NCI-H146 (cell line): Measurements from ENCODE around the gene TMEM141.
A peak's percentile ranks its signal among the peaks of the same experiment; 100 is the strongest.

Experiments used
- DNase-seq: peaks from one replicate; lab custom pipeline; 2025; lab: John Stamatoyannopoulos, UW

Gene TMEM141

DNA sequence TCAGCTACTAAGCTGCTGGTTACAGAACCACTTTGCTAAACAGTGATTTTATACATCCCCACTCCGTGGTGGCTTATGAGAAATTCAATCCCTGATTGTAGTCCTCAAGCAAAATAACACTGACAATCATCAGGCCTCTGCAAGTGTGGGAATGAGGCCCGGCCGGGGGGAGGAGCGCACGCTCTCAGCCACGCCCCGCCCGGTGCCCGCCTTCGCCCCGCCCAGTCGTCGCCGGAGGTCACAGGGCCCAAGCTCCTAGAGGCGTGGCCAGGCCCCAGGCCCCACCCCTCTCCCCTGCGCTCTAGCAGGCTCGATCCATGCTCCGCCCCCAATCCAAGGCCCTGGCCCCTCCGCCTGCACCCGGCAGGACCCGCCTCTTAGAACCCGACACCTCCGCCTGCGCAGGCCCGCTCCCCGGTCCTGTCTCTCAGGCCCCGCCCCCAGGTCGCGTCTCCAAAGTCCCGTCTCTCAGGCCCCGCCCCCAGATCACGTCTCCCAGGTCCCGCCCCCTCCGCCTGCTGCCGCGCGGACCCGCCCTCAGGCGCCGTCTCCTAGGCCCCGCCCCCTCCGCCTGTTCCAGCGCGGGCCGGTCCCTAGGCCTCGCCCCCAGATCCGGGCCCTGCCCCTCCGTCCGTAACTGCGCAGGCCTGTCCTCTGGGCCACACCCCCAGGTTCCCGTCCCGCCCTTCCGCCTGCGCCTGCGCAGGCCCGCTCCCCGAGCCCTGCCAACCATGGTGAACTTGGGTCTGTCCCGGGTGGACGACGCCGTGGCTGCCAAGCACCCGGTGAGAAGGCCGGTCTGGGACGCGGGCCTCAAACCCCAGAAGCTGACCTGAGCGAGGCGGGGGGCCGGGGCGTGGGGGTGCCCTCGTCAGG, at the start of gene TMEM141:
TMEM141 (plus strand) TSS at position 705 of the 876 bp plus-strand sequence; CDS start at position 732, 27 bp downstream.
- DNase-seq, result peak; percentile 99

- DNase-seq, result peak; percentile 15
These were observed 49.1 kb upstream of the TMEM141 start for GRCh38 chr9:136741883-136742571.

- DNase-seq, result peak; percentile 77
These were observed 48.4 kb upstream of the TMEM141 start, which contains the start of gene LCN10 for GRCh38 chr9:136742591-136743391. TSS of gene LCN10 (minus strand) at chr9:136742940. CDS start at chr9:136742903, 37 bp downstream.

GRCh38 chr9:136743639-136744211, 47.4 kb upstream of the TMEM141 start:
- DNase-seq, result no peak

GRCh38 chr9:136744773-136745172, 46.4 kb upstream of the TMEM141 start:
- no peak for DNase-seq

- no peak for DNase-seq
These were observed 45.6 kb upstream of the TMEM141 start for GRCh38 chr9:136745389-136746154.

DNA sequence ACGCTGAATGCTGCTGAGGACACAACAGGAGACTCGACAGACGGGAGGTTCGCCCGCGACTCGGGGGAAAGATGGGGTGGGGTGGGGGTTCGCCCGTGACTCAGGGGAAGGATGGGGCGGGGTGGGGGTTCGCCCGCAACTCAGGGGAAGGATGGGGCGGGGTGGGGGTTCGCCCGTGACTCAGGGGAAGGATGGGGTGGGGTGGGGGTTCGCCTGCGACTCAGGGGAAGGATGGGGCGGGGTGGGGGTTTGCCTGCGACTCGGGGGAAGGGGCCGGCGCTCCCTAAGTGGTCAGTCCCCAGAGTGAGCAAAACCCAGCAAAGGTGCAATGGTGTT, 45.0 kb upstream of the TMEM141 start:
- DNase-seq, result no peak

- no peak for DNase-seq
These were observed 44.5 kb upstream of the TMEM141 start for GRCh38 chr9:136746621-136747020.

DNA sequence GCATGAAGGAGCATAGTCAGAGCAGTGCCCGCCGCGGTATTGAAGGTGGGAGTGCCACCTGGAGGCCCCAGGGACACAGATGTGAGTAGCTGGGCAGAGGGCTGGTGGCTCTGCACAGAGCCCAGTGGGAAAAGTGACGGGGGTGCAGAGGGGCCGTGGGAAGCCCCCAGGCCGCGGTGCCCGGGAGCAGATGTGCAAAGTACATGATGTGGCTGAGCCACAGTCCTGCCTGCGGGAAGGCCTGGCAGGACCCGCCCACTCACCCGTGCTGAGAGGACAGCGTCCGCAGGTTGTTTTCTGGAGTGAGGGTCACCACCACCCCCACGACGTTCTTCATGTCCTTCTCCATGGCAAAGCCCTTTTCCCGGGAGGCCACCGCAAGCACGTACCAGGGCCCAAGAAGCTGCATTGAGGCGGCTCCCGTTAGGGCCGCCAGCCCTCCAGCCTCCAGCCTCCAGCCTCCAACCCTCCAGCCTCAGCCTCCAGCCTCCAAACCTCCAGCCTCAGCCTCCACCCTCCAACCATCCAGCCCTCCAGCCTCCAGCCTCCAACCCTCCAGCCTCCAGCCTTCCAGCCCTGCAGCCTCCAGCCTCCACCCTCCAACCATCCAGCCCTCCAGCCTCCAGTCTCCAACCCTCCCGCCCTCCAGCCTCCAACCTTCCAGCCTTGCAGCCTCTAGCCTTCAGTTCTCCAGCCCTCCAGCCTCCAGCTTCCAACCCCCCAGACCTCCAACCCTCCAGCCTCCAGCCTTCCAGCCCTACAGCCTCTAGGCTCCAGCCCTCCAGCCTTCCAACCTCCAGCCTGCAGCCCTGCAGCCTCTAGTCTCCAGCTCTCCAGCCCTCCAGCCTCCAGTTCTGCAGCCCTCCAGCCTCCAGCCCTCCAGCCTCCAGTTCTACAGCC, 43.7 kb upstream of the TMEM141 start:
- no peak for DNase-seq

- DNase-seq, result no peak
These were observed 42.9 kb upstream of the TMEM141 start, which contains the start of gene LCN6 for GRCh38 chr9:136748201-136748600. TSS of gene LCN6 (minus strand) at chr9:136748525. CDS start at chr9:136748483, 42 bp downstream.

GRCh38 chr9:136748666-136749611, 42.2 kb upstream of the TMEM141 start:
- DNase-seq, result no peak

- DNase-seq, result no peak
These were observed 40.6 kb upstream of the TMEM141 start for GRCh38 chr9:136750526-136750925.

DNA sequence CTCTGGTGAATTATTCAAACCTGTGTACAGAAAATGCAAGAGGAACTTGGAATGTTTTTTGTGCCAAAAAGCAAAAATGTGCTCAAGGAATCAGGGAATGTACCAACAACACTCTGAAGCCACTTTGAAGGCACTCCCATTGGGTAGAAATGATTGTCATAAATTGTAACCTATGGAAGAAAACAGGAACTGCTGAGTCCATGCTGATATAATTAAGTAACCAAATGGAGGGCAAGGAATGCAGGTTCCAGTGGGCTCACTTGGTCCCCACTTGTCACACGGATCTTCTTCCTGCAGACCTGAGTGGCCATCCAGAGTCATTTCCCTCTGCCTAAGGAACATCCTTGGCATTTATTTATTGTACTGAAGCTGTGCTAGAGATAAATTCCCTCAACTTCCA, 39.9 kb upstream of the TMEM141 start:
- no peak for DNase-seq

DNA sequence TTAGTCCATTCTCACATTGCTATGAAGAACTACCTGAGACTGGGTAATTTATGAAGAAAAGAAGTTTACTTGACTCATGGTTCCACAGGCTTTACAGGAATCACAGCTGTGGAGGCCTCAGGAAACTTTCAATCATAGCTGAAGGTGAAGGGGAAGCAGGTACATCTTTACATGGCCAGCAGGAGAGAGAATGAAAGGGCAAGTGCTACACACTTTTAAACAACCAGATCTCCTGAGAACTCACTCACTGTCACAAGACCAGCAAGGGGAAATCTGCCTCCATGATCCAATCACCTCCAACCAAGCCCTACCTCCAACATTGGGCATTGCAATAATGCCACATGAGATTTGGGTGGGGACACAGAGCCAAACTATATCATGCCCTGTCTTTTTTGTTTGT, 39.3 kb upstream of the TMEM141 start:
- no peak for DNase-seq

- DNase-seq, result no peak
These were observed 37.6 kb upstream of the TMEM141 start for GRCh38 chr9:136753371-136754058.

GRCh38 chr9:136754059-136754572, 37.0 kb upstream of the TMEM141 start:
- peak; percentile 85 for DNase-seq

DNA sequence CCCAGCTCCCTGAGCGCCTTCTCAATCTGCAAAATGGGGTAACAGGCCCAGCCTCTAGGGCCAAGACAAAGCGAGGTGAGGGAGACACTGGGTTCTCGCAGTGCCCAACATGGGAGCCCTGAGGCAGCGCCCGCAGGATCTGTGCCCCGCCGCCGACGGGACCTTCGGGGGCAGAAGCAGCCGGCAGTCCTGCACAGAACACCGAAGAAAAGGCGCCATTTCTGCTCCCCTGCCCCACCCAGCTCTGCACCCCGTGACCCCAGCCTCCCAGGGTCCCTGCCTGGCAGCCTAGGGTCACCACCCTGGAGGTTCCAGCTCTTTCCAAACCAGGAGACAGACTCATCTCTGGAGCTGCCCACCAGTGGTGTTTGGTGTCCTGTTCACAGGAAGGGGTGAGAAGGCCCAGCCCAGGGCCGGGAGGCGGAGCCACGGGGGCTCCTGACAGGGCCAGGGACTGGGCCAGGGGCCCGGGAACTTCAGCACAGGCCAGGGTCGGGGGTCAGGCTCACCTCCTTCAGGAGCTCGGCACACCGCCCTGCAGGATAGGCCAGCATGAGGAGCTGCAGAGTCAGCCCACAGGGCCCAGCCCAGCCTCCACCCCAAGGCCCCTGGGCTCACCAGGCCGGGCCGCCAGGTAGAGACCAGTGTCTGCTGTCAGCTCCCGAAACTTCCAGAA, 36.4 kb upstream of the TMEM141 start:
- no peak for DNase-seq
